ENCODE measurements around the gene DCP1A.
"Not testable (repeated sequence)": the region's sequence is repeated elsewhere in the genome, so short reads cannot be mapped to it uniquely, and the experiment has no call there.

DCP1A gene

DNA sequence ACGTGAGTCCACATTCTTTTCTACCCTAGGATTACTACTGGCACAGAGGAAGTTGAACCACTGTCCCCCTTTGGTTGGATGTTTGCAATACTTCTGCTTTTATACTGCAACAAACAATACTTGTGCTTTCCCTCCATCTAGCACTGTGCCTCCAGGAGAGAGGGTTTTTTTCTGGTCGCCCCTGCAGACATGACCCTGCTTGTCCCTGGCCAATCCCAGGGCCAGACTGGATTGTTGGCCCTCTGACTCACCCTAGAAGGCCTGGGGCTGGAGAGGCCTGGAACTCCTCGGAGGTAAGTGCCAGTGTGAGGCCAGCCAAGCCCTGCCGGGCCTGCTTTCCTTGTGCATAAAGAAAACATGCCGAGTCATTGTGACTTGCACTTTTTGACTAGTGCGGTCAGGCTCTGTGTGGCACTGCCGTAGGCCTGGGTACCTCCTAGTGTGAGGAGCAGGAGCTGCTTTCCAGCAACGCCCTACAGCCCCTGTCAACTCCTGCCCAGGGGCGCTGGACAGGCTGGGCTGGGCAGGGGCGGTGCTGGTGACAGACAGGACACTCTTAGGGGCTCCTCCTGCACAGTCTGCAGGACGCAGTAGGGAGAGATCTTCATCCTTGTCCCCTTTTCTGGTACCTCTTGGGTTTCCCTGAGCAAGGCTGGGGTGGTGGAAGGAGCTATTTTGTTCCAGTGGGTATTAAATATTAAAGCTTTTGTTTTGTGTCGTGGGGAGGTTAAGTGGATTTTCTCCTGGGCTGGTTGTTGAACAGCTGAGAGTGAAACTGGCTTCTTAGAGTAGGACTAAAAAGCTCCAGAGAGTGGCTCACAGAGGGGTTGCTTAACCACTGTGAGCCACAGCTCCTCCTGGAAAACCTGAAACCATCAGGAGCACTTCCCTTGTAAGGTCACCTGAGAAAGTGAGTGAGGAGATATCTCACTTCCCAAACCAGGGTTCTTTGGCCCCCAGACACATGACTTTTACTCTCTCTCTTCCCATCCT, 77.2 kb downstream of the DCP1A start:
- in situ Hi-C loops (cut with HindIII; ENCODE audit: low sequenced_read_pairs): loop anchor here (10.0 kb wide), 1 partner anchor 135 kb away; the partner anchor contains the start of gene RFT1

GRCh38 chr3:53269193-53269592, 78.2 kb downstream of the DCP1A start:
- in situ Hi-C loops (cut with HindIII; ENCODE audit: low sequenced_read_pairs): not testable (repeated sequence)

- in situ Hi-C loops (cut with HindIII; ENCODE audit: low sequenced_read_pairs): no loop called here
Measured at GRCh38 chr3:53267766-53268165, 79.6 kb downstream of the DCP1A start.

GRCh38 chr3:53264718-53265117, 82.6 kb downstream of the DCP1A start:
- in situ Hi-C loops (cut with HindIII; ENCODE audit: low sequenced_read_pairs): no loop called here

DNA sequence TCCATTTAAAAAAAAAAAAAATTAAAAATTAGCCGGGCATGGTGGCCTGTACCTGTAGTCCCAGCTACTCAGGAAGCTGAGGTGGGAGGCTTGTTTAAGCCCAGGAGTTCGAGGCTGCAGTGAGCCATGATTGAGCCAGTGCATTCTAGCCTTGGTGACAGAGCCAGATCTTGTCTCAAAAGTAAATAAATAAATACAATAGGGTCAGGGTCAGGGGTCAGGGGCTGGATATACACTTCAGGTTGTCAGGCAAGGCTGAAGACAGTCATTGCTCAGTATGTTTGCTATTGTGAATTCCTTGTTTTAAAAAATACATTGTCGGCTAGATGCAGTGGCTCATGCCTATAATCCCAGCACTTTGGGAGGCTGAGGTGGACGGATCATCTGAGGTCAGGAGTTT, 83.4 kb downstream of the DCP1A start:
- in situ Hi-C loops (cut with HindIII; ENCODE audit: low sequenced_read_pairs): no loop called here

DNA sequence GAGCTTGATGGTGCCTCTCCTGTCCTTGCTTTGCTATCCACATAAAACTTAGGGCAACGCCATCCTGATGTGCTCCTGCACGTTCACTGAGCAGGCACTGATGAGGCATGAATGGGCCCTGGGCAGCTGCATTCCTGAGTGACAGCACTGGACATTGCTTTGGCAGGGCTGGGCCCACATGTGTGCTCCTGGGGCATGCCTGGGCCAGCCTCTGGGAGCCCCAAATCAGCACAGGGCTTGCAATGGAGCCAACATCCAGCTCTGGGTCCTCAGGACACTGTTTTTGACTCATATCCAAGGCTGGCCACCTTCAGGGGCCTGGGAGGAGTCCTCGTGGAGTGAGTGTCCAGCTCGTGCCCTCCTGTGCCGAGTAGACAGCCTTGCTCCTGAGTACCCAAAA, 85.6 kb downstream of the DCP1A start:
- in situ Hi-C loops (cut with HindIII; ENCODE audit: low sequenced_read_pairs): no loop called here

DNA sequence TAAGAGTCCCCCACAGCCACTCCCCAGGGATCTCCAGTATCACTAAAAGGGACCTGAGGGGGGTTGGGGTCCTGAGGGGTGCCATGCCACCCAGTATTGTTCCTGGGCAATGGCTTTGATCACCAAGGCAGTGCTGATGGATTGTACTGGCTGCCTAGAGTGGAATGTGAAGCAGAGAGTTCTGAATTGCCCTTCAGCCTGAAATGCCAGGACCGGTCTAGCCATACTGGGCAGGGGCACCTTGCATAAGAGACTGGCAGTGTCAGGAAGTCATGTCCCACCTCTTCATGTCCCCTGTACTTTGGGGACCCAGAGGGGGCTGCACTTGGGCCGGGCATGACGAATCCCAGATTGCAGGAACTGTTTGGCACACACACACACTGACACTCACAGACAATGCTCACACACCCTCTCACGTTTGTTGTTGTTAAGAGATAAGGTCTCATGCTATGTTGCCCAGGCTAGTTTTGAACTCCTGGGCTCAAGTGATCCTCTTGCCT, 87.0 kb downstream of the DCP1A start:
- in situ Hi-C loops (cut with HindIII; ENCODE audit: low sequenced_read_pairs): no loop called here

DNA sequence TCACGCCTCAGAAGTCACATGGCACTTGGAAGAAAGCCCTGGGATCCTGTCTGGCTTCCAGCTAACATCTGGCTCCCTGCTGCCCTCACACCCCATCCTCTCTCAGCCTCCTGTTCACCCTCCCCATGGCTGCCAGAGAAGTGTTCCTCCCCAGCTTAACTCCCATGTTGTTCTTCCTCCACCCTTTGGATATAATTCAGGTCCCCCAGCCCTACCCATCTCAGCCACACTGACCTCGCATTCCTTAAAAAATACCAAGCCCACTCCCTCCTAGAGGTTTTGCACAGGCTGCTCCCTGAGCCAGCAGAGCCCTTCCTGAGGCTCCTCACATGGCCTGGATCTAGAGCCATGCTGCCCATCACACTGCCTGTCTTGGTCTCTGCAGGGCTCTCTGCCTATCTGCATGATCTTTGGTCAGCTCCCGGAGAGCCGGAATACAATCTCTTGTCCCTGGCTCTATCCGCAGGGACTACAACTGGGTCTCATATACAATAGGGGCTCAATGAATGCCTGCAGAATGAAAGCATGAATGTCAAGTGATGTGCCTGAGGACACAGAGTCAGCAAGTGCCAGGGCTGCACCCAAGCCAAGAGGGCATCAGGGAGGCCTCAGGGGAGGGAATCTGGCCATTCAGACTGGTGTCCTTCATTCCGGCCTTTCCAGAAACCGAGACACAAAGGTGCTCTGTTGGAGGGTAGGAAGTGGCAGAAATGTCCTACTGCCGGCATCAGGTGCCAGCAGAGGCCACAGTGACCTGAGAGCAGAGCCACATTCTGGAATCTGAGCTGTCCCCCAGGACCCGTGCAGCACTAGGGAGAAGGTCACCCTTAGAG, 87.7 kb downstream of the DCP1A start:
- in situ Hi-C loops (cut with HindIII; ENCODE audit: low sequenced_read_pairs): no loop called here

- in situ Hi-C loops (cut with HindIII; ENCODE audit: low sequenced_read_pairs): no loop called here
Measured at GRCh38 chr3:53258600-53259426, 88.5 kb downstream of the DCP1A start.

GRCh38 chr3:53257465-53257864, 89.9 kb downstream of the DCP1A start:
- in situ Hi-C loops (cut with HindIII; ENCODE audit: low sequenced_read_pairs): no loop called here

GRCh38 chr3:53256704-53257055, 90.7 kb downstream of the DCP1A start:
- in situ Hi-C loops (cut with HindIII; ENCODE audit: low sequenced_read_pairs): no loop called here

GRCh38 chr3:53255775-53256703, 91.3 kb downstream of the DCP1A start, which contains the start of gene TKT:
TSS of gene TKT (minus strand) at chr3:53256022. CDS start at chr3:53255942, 80 bp downstream.
- in situ Hi-C loops (cut with HindIII; ENCODE audit: low sequenced_read_pairs): no loop called here

DNA sequence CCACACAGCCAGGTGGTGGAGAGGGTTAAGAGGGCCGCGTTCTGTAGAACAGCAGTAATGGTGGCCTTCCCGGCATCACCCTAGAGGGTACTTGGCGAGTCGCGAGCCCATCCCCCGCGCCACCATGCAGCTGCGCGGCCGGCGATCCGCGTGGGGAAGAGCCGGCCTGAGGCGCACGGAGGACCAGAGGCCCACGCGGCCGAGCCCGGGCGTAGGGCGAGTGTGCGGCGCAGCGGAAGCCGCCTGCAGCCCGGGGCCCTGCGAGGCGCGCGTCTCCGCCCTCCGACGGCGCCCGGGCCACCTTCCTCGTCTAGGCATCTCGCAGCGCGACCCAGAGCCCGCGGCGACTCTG, 91.9 kb downstream of the DCP1A start:
- in situ Hi-C loops (cut with HindIII; ENCODE audit: low sequenced_read_pairs): no loop called here

DNA sequence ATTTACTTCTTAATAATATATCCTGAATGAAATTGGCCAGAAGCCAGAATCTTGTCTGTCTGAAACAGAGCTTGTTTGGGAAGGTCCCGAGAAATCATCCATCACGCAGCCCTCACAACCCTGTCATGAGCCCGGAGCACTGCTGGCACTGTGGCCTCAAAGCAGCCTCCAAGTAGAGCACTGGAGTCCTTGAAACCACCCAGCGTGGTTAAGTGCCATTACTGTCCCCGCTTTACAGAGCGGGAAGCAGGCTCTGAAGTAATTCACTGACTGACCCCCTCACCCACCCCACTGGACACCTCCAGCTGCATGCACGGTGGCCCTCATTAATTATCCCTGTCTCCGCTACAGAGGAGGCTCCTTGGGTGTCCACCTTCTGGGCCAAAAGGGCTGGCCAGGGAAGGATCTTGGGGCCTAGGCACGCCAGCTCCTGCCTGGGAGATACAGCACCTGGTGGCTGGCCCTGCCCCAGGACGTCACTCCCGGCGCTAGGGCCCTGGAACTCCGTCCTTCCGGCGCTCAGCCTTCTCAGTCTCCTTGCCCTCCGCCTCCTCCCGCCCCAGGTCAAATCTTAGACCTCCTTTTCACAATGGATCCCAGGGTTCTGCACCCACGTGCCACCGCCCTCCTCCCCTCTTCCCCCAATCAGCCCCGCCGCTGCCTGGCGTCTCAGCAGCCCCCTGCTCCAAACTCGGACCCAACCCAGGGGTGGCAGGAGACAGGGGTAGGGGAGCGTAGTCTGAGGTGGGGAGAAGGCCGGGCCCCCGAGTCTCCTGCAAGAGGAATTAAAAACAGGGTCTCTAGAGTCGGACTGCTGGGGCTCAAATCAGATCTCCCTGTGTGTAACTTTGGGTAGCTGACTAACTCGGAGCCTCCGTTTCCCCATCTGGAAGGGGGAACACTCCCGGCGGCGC, 92.6 kb downstream of the DCP1A start:
- in situ Hi-C loops (cut with HindIII; ENCODE audit: low sequenced_read_pairs): no loop called here

DNA sequence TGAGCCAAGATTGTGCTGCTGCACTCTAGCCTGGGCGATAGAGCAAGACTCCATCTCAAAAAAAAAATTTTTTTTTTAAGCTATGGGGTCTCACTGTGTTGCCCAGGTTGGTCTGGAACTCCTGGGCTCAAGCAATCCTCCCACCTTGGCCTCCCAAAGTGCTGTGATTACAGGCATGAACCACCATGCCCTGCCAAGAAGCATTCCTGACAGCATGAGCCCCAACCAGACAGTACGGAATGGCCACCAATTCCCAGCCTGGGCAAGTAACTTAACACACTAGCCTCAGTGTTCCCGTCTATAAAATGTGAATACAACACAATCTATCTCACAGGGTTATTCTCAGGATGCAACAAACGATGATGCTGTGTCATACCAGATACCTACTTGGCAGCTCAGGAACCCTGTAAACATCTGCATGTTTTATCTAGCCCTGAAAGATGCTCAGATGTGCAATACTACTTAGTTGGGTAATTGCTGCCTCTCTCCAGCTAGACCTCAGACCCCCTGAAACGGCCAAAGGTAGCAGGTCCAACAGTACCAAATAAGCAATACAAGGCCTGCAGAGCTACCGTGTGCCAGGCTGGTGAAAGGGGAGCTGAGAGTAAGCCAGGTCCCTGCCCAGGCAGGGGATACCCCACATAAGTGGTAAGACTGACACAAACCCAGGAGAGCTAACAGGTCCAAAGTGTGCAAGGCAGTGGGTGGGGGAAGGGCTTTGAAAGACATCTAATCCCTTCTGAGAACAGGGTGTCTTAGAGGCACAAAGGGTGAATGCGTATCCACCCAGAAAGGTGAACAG, 93.4 kb downstream of the DCP1A start:
- in situ Hi-C loops (cut with HindIII; ENCODE audit: low sequenced_read_pairs): no loop called here

DNA sequence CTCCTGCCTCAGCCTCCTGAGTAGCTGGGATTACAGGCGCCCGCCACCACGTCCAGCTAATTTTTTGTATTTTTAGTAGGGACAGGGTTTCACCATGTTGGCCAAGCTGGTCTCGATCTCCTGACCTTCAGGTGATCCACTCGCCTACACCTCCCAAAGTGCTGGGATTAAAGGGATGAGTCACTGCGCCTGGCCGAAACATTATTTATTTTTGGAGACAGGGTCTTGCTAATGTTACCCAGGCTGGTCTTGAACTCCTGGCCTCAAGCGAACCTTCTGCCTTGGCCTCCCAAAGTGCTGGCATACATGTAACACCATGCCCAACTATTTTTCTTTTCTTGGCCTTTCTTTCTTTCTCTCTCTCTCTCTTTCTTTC, 94.4 kb downstream of the DCP1A start:
- in situ Hi-C loops (cut with HindIII; ENCODE audit: low sequenced_read_pairs): not testable (repeated sequence)

GRCh38 chr3:53252096-53252946, 95.0 kb downstream of the DCP1A start:
- in situ Hi-C loops (cut with HindIII; ENCODE audit: low sequenced_read_pairs): no loop called here
